ENCODE data around the gene PGM2. TPM values are rescaled to one million over a fixed set of nuclear protein-coding genes. Genes with fewer than 3 reads are reported as not detected.

Gene PGM2
- total and polyA plus RNA-seq, 10 of the 15 experiments (the other 5 are each of a cell fraction or from before 2014, with no cell fraction given) = 11.9 to 41.7 (median 37.1) TPM

- TF ChIP-seq E2F8 (IDR thresholded peaks at IDR 0.05; ENCODE audit: low read depth, partially characterized antibody) (no peak), ZBED1 (IDR thresholded peaks at IDR 0.05; ENCODE audit: borderline replicate concordance) (no peak)
Measured at GRCh38 chr4:37802068-37802666, 24.3 kb upstream of the PGM2 start (continued).

DNA sequence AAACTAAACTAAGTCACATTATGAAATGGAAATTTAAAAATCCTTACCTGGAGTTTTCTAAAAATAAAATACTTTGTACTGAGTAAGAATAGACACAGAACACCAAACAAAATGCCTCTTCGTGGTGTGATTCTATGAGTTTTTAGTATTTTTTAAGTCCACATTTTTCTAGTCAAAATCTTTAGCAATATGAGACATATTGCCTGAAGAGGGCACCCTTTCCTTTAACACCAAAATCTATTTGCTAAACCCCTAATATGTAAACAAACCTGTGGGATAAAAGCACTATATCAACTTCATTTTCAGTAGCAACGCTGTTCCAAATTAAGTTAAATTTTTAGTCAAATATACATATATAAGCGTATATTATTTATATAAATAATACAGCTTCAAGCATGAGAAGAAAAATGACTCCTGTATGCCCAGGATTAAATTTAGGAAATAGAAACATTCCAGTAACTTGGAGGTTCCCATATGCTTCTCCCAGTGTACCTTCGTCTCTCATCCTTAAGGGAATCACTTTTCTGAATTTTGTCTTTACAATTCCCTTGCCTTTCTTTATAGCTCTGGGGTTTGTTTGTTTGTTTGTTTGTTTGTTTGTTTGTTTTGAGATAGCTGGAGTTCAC, 23.0 kb upstream of the PGM2 start:
- Histone ChIP-seq H3K9me3 (replicated peaks; ENCODE audit: control insufficient read depth, insufficient read depth, low read length) (no peaks in the 10 kb centered on the region), H3K36me3 (ENCODE audit: control insufficient read depth in 2 of 2, insufficient read depth in 2 of 2, low read length in 1 of 2) (no peaks in the 10 kb centered on the region), H3K9ac (ENCODE audit: control insufficient read depth, insufficient read depth, low read length) (no peak overlapping the region), H3K27ac (ENCODE audit: control insufficient read depth, insufficient read depth) (no peak overlapping the region), H4K20me1 (ENCODE audit: control insufficient read depth, insufficient read depth) (no peaks in the 10 kb centered on the region), H3K4me3 (no peak overlapping the region), H3K79me2 (ENCODE audit: control insufficient read depth, insufficient read depth, low read length) (no peaks in the 10 kb centered on the region), H2AFZ (ENCODE audit: control insufficient read depth, low read depth, low read length) (no peak overlapping the region), H3K4me2 (ENCODE audit: control insufficient read depth, insufficient read depth) (no peak overlapping the region), H3K4me1 (ENCODE audit: control insufficient read depth, insufficient read depth, low read length) (no peaks in the 10 kb centered on the region), H3K27me3 (replicated peaks in 1 of 2; ENCODE audit: control insufficient read depth in 2 of 2, insufficient read depth in 2 of 2, low read length in 1 of 2) (no peaks in the 10 kb centered on the region; a peak in 1 of 4 replicates)
- DNase-seq (ENCODE audit: low read depth, low spot score) = no peak
- no TSS peak for BruUV-seq (replicated peaks)
- ATAC-seq = peak; percentile 64; the same call in 2 of the 3 replicates
- intact Hi-C loops (cut with micrococcal nuclease; ENCODE audit: unreplicated experiment) = loop anchor here (1.0 to 10.0 kb wide), 2 partner anchors 232 to 361 kb away; no protein-coding TSS in a partner anchor
- SMC1A ChIA-PET (ENCODE audit: uncharacterized antibody, unreplicated experiment) = interaction anchor here (0.7 to 8.8 kb wide), 18 partner anchors 12 to 872 kb away, joined by 3 to 103 read pairs (median 4); no protein-coding TSS in a partner anchor
- TF ChIP-seq MEF2B (IDR thresholded peaks at IDR 0.05; ENCODE audit: partially characterized antibody, poor library complexity, severe bottlenecking) = no peak
- TF ChIP-seq RAD21 (IDR thresholded peaks at IDR 0.05; ENCODE audit: insufficient read depth, low read depth, low read length) = peak; percentile 81
- TF ChIP-seq, protein P1, sequence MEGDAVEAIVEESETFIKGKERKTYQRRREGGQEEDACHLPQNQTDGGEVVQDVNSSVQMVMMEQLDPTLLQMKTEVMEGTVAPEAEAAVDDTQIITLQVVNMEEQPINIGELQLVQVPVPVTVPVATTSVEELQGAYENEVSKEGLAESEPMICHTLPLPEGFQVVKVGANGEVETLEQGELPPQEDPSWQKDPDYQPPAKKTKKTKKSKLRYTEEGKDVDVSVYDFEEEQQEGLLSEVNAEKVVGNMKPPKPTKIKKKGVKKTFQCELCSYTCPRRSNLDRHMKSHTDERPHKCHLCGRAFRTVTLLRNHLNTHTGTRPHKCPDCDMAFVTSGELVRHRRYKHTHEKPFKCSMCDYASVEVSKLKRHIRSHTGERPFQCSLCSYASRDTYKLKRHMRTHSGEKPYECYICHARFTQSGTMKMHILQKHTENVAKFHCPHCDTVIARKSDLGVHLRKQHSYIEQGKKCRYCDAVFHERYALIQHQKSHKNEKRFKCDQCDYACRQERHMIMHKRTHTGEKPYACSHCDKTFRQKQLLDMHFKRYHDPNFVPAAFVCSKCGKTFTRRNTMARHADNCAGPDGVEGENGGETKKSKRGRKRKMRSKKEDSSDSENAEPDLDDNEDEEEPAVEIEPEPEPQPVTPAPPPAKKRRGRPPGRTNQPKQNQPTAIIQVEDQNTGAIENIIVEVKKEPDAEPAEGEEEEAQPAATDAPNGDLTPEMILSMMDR (IDR thresholded peaks at IDR 0.05 in 2 of 3, conservative IDR thresholded peaks at IDR 0.05 in 1 of 3; ENCODE audit: control insufficient read depth in 2 of 3, extremely low read depth in 1 of 3, insufficient read depth in 1 of 3, low read depth in 3 of 3, low read length in 3 of 3) = peak; percentile 43 to 66 (median 44); a peak in 4 of 6 replicates
- peak; percentile 67; the same call in 1 of the 2 replicates for TF ChIP-seq SMC3 (IDR thresholded peaks at IDR 0.05; ENCODE audit: borderline replicate concordance, low read length)
- no peak for TF ChIP-seq EP300 (IDR thresholded peaks at IDR 0.05; ENCODE audit: borderline replicate concordance in 1 of 2, control insufficient read depth in 1 of 2, low read depth in 2 of 2, low read length in 2 of 2)
- POLR2A ChIA-PET = no interaction called here
- FAIRE-seq = peak; percentile 57
- in situ Hi-C loops (cut with MboI) = loop anchor here (5.0 kb wide), 1 partner anchor 229 kb away; no protein-coding TSS in a partner anchor
- RAD21 ChIA-PET (ENCODE audit: unreplicated experiment) = interaction anchor here (0.7 to 2.1 kb wide), 8 partner anchors 24 to 516 kb away, joined by 3 to 24 read pairs (median 4); no protein-coding TSS in a partner anchor
- CTCF ChIA-PET = interaction anchor here (0.8 to 8.8 kb wide), 23 partner anchors 9 to 359 kb away, joined by 3 to 69 read pairs (median 5); partner anchors contain the start of gene PGM2
- WGBS (ENCODE audit: insufficient coverage, insufficient replicate concordance, low lambda C conversion rate, missing lambda C conversion rate) = 10% methylated on average over 4 of the region's 4 CpGs
